HCT116 (cell line): ENCODE measurements around the gene SIX4.

Experiments
- CEBPB ChIP-seq: IDR thresholded peaks from 2 replicates; pipeline ENCODE4 v1.6.1; 2012; ENCODE audit warnings: low read depth
- EZH2 ChIP-seq: fragments of 200-600 bp; sonication (generic); IDR thresholded peaks from 2 replicates; pipeline ENCODE4 v1.6.1; 2017; ENCODE audit warnings: antibody characterized with exemption, mixed run types
- EZH2phosphoT487 ChIP-seq: fragments of 200-600 bp; IDR thresholded peaks from 2 replicates; pipeline ENCODE4 v1.6.1; 2018; ENCODE audit warnings: antibody characterized with exemption, borderline replicate concordance
- FOSL1 ChIP-seq: IDR thresholded peaks from 2 replicates; pipeline ENCODE4 v1.6.1; 2012; ENCODE audit warnings: low read depth
- MAX ChIP-seq: IDR thresholded peaks from 2 replicates; pipeline ENCODE4 v1.6.1; 2012
- POLR2A ChIP-seq: IDR thresholded peaks from 2 replicates; pipeline ENCODE4 v1.7.0; 2011; ENCODE audit warnings: borderline replicate concordance; ENCODE audit not compliant: insufficient read depth, insufficient read length; ENCODE audit errors: extremely low read depth
- POLR2AphosphoS5 ChIP-seq: IDR thresholded peaks from 2 replicates; pipeline ENCODE4 v1.6.1; 2011; ENCODE audit warnings: mild to moderate bottlenecking, low read depth, low read length, moderate library complexity
- RAD21 ChIP-seq: IDR thresholded peaks from 2 replicates; pipeline ENCODE4 v1.6.1; 2012; ENCODE audit warnings: low read depth, mild to moderate bottlenecking
- REST ChIP-seq: IDR thresholded peaks from 2 replicates; pipeline ENCODE4 v1.6.1; 2012; ENCODE audit warnings: low read depth
- SIN3A ChIP-seq: IDR thresholded peaks from 2 replicates; pipeline ENCODE4 v1.6.1; 2012; ENCODE audit warnings: low read depth
- SP1 ChIP-seq: IDR thresholded peaks from 2 replicates; pipeline ENCODE4 v1.6.1; 2012; ENCODE audit warnings: low read depth
- SRF ChIP-seq: IDR thresholded peaks from 2 replicates; pipeline ENCODE4 v1.6.1; 2012; ENCODE audit warnings: low read depth
- TF ChIP-seq, protein P1 (sequence below), 3 experiments: fragments of 200-600 bp in 1 of 3; sonication (generic) in 1 of 3; IDR thresholded peaks in 2 of 3; conservative IDR thresholded peaks in 1 of 3; 2 replicates each; pipeline ENCODE4 v1.5.1; 2012 to 2017; ENCODE audit warnings: low read depth in 2 of 3, low read length in 2 of 3, antibody characterized with exemption in 1 of 3, borderline replicate concordance in 1 of 3, control low read depth in 1 of 3, mild to moderate bottlenecking in 1 of 3, mixed read lengths in 1 of 3, mixed run types in 1 of 3, moderate library complexity in 1 of 3; ENCODE audit not compliant: insufficient read depth in 1 of 3
- TF ChIP-seq, protein P2 (sequence below): IDR thresholded peaks from 2 replicates; pipeline ENCODE4 v1.6.1; 2012

- TF ChIP-seq MAX: peak; percentile 62; the same call in 1 of the 2 replicates
- TF ChIP-seq EZH2phosphoT487: no peak
- TF ChIP-seq POLR2A: peak; percentile 94
- TF ChIP-seq, protein P1, sequence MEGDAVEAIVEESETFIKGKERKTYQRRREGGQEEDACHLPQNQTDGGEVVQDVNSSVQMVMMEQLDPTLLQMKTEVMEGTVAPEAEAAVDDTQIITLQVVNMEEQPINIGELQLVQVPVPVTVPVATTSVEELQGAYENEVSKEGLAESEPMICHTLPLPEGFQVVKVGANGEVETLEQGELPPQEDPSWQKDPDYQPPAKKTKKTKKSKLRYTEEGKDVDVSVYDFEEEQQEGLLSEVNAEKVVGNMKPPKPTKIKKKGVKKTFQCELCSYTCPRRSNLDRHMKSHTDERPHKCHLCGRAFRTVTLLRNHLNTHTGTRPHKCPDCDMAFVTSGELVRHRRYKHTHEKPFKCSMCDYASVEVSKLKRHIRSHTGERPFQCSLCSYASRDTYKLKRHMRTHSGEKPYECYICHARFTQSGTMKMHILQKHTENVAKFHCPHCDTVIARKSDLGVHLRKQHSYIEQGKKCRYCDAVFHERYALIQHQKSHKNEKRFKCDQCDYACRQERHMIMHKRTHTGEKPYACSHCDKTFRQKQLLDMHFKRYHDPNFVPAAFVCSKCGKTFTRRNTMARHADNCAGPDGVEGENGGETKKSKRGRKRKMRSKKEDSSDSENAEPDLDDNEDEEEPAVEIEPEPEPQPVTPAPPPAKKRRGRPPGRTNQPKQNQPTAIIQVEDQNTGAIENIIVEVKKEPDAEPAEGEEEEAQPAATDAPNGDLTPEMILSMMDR (IDR thresholded peaks at IDR 0.05 in 2 of 3, conservative IDR thresholded peaks at IDR 0.05 in 1 of 3; ENCODE audit: borderline replicate concordance in 1 of 3, insufficient read depth in 1 of 3, low read depth in 2 of 3, low read length in 2 of 3): no peak
- peak; percentile 96 for TF ChIP-seq POLR2AphosphoS5
- no peak for TF ChIP-seq EZH2
- TF ChIP-seq RAD21: no peak
- TF ChIP-seq SP1: no peak; the same call in 1 of the 2 replicates
- TF ChIP-seq REST: no peak
- TF ChIP-seq CEBPB: no peak
- TF ChIP-seq SIN3A: peak; percentile 62
- TF ChIP-seq, protein P2, sequence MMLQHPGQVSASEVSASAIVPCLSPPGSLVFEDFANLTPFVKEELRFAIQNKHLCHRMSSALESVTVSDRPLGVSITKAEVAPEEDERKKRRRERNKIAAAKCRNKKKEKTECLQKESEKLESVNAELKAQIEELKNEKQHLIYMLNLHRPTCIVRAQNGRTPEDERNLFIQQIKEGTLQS: no peak
- TF ChIP-seq FOSL1: no peak
- TF ChIP-seq SRF: no peak
Observed at GRCh38 chr14:60723907-60724618, at the start of gene SIX4.
